ENCODE measurements around the gene HRAS. TPM values are rescaled to one million over a fixed set of nuclear protein-coding genes. Genes with fewer than 3 reads are reported as not detected.

The HRAS gene
- total RNA-seq, 1 experiment from 2014 or later = 47.2 TPM

- CTCF ChIA-PET = no interaction called here
- no peaks in the 10 kb centered on the region for H3K36me3 ChIP-seq (ENCODE audit: low read depth)
- no peaks in the 10 kb centered on the region for H3K9me3 ChIP-seq (ENCODE audit: insufficient read depth, low read depth)
- no peak overlapping the region for H2AFZ ChIP-seq
- no peak for DNase-seq
- no peaks in the 10 kb centered on the region for H3K27me3 ChIP-seq (ENCODE audit: insufficient read depth, low read depth)
- no peak overlapping the region for H3K4me2 ChIP-seq
- H3K79me2 ChIP-seq (ENCODE audit: low read depth) = peaks cover 28% of the 10 kb centered on the region
- POLR2A ChIA-PET (ENCODE audit: unreplicated experiment) = no interaction called here
- peaks cover 4% of the 10 kb centered on the region for H3F3A ChIP-seq (ENCODE audit: insufficient read depth, low read depth)
- intact Hi-C loops (cut with micrococcal nuclease; ENCODE audit: unreplicated experiment) = no loop called here
- no peaks in the 10 kb centered on the region; the same call in 1 of the 2 replicates for H4K20me1 ChIP-seq (ENCODE audit: insufficient read depth)
- BruUV-seq (replicated peaks) = no TSS peak
- H3K27ac ChIP-seq = no peak overlapping the region
- no peaks in the 10 kb centered on the region for H3K9me2 ChIP-seq (ENCODE audit: insufficient read depth)
- H3K4me3 ChIP-seq = no peak overlapping the region
- TF ChIP-seq EZH2 (IDR thresholded peaks at IDR 0.05; ENCODE audit: low read depth) = no peak
- no peak for TF ChIP-seq CTCF (conservative IDR thresholded peaks at IDR 0.05)
- H3K4me1 ChIP-seq (replicated peaks; ENCODE audit: insufficient read depth) = peaks cover 5% of the 10 kb centered on the region; the same call in 1 of the 2 replicates
Observed at GRCh38 chr11:502288-503178, 32.8 kb downstream of the HRAS start.

- CTCF ChIA-PET = no interaction called here
Observed at GRCh38 chr11:501683-502287, 33.6 kb downstream of the HRAS start.

More at GRCh38 chr11:501683-502287, 33.6 kb downstream of the HRAS start:
- Histone ChIP-seq H3K79me2 (ENCODE audit: low read depth) (peaks cover 28% of the 10 kb centered on the region), H3K4me1 (replicated peaks; ENCODE audit: insufficient read depth) (peaks cover 5% of the 10 kb centered on the region; the same call in 1 of the 2 replicates), H3K4me2 (no peak overlapping the region), H4K20me1 (ENCODE audit: insufficient read depth) (no peaks in the 10 kb centered on the region; the same call in 1 of the 2 replicates), H2AFZ (no peak overlapping the region), H3K9me2 (ENCODE audit: insufficient read depth) (no peaks in the 10 kb centered on the region), H3K36me3 (ENCODE audit: low read depth) (no peaks in the 10 kb centered on the region), H3K27me3 (ENCODE audit: insufficient read depth, low read depth) (no peaks in the 10 kb centered on the region), H3K4me3 (no peak overlapping the region), H3K9me3 (ENCODE audit: insufficient read depth, low read depth) (no peaks in the 10 kb centered on the region), H3K27ac (no peak overlapping the region), H3F3A (ENCODE audit: insufficient read depth, low read depth) (peaks cover 4% of the 10 kb centered on the region)
- intact Hi-C loops (cut with micrococcal nuclease; ENCODE audit: unreplicated experiment) = no loop called here
- POLR2A ChIA-PET (ENCODE audit: unreplicated experiment) = no interaction called here
- TF ChIP-seq EZH2 (IDR thresholded peaks at IDR 0.05; ENCODE audit: low read depth) (no peak), CTCF (conservative IDR thresholded peaks at IDR 0.05) (no peak)
- no TSS peak for BruUV-seq (replicated peaks)
- no peak for DNase-seq
